ENCODE measurements around the gene IL12RB2.
A peak's percentile ranks its signal among the peaks of the same experiment; 100 is the strongest.

Gene IL12RB2

DNA sequence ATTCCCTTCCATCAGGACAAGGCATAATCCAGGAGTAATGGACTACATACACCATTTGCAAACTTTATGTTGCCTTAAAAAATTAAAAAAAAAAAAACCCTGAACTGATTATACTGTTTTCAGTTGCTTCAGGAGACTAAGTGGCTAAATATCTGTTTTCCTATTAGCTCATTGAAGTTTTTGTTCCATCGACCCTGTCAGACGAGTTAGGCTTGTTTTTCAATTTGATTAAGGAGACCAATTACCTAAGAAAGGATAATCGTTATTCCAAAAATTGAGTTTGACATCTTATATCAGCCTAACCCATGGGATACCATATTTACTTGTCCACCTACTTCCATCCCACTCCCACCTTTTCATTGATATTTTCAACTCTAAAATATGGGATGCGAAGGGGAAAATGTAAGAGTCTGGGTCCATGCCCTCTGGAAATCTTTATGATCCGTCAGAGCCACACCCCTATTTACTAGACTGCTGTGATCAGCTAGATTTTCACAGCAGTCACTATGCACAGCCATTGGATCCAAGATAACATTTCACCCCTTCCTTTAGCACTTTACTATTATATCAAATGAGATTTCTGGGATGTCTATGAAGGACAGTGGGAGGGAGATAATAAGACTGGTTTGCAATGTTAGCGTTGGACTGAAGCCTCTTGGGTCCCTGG, 41.0 kb downstream of the IL12RB2 start:
- no peak for DNase-seq

GRCh38 chr1:67350783-67351182, 43.1 kb downstream of the IL12RB2 start:
- DNase-seq: no peak

- DNase-seq: no peak
Measured at GRCh38 chr1:67352211-67352610, 44.5 kb downstream of the IL12RB2 start.

GRCh38 chr1:67355745-67356424, 48.2 kb downstream of the IL12RB2 start:
- DNase-seq: no peak

- no peak for DNase-seq
Measured at GRCh38 chr1:67359592-67359991, 51.9 kb downstream of the IL12RB2 start.

DNA sequence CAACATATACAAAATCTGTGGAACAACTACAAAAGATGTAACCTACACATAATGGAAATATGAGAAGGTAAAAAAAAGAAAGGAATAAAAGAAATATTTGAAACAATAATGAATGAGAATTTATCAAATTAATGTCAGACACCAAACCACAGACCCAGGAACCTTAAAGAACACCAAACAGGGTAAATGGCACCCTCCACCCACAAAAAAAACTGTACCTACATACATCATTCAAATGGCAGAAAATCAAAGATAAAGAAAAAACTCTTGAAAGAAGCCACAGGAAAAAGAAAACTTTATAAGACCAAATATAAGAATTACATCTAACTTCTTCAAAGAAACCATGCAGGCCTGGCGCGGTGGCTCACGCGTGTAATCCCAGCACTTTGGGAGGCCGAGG, 54.0 kb downstream of the IL12RB2 start:
- no peak for DNase-seq

DNA sequence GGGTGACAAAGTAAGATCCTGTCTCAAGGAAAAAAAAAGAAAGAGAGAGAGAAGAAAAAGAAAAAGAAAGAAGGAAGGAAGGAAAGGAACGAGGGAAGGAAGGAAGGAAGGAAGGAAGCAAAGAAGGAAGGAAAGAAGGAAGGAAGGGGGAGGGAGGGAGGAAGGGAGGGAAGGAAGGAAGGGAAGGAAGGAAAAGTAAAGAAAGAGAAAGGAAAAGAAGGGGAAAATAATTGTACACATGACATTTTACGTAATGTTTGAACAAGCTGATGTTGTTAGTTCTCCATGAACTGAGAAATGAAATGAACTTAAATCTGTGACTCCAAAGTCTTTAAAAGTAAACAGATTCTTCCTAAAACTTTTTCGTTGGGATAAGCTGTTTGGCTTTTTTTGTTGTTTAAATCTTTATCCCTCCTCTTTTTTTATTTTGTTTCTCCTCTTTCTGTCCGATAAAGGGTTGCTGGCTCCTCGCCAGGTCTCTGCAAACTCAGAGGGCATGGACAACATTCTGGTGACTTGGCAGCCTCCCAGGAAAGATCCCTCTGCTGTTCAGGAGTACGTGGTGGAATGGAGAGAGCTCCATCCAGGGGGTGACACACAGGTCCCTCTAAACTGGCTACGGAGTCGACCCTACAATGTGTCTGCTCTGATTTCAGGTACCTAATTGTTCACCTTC, 59.8 kb downstream of the IL12RB2 start:
- no peak for DNase-seq

DNA sequence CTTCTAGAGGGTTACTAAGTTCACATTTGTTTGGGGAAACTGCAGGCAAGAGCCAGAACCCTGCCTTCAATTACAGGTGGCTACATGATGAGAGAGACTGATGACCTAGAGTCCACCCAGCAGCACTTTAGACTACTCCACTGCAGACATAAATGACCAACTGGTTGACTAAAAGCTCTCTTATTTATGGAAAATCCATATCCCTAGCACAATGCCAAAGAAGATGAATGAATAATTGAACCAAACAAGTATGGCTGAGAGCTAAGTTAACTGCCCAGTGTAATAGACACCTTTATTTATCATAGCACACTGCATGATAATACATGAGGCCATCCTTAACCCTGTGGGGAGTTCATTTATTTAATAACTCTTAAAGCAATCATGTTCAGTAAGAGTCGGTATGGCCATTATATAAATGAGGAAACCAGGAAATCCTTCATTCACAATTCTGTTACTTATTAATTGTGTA, 60.4 kb downstream of the IL12RB2 start:
- DNase-seq: no peak

- no peak for DNase-seq
Measured at GRCh38 chr1:67371043-67371442, 63.4 kb downstream of the IL12RB2 start.

GRCh38 chr1:67371681-67372080, 64.0 kb downstream of the IL12RB2 start:
- DNase-seq: no peak

DNA sequence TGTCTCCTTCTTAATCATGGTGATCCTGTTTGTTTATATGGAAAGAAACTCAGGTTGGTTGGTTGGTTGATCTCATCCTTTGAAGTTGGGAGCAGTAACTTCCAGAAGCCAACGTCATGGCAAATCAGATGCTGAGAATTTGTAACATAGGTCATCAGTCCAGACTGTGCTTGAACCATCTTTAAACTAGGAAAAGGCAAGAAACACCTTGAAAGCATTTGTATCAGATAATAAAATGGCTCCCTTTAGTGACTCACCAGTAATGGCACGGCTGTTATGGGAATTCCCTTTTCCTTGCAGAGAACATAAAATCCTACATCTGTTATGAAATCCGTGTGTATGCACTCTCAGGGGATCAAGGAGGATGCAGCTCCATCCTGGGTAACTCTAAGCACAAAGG, 64.5 kb downstream of the IL12RB2 start:
- DNase-seq: no peak

DNA sequence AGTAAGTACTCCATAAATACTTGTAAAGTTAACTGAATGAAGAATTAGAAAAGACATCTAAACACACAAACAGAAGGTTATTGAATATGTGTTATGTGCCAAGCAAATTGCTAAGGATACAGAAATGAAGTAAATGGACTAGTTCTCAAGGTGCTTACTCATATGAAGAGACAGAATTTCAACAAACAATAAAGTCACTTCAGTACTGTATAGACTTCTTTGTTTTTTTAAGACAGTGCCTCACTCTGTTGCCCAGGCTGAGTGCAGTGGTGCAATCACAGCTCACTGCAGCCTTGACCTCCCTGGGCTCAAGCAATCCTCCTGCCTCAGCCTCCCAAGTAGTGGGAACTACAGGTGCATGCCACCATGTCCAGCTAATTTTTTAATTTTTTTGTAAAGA, 65.2 kb downstream of the IL12RB2 start:
- no peak for DNase-seq

GRCh38 chr1:67376381-67376780, 68.7 kb downstream of the IL12RB2 start:
- DNase-seq: no peak

- no peak for DNase-seq
Measured at GRCh38 chr1:67377253-67377652, 69.6 kb downstream of the IL12RB2 start.

GRCh38 chr1:67381154-67381553, 73.5 kb downstream of the IL12RB2 start:
- DNase-seq: no peak

DNA sequence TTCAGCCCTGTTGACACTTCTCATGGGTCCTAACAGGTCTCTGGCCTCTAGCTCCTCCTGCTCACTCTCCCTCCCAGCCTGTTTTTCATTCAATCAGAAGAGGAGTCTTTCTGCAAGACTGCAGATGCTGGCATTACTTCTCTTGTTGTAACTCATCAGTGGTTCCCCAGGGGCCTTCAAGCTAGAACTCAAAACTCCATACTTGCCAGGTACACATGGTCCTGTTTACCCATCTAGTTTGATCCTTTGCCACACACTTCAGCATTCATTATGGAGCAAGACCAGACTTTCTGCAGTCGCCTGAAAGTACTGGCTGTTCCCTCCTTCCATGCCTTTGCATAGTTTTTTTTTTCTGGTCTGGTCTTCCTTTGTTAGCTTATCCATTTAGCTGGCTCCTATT, 74.6 kb downstream of the IL12RB2 start:
- no peak for DNase-seq

DNA sequence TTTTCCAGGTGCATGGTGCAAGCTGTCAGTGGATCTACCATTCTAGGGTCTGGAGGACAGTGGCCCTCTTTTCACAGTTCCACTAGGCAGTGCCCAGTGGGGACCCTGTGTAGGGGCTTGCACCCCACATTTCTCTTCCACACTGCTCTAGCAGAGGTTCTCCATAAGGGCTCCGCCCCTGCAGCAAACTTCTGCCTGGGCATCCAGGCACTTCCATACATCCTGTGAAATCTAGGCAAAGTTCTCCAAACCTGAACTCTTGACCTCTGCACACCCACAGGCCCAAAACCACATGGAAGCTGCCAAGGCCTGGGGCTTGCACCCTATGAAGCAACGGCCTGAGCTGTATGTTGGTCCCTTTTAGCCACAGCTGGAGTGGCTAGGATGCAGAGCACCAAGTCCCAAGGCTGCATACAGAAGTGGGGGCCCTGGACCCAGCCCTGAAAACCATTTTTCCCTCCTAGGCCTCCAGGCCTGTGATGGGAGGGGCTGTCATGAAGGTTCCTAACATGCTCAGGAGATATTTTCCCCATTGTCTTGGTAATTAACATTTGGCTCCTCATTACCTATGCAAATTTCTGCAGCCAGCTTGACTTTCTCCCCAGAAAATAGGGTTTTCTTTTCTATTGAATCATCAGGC, 76.4 kb downstream of the IL12RB2 start:
- no peak for DNase-seq

DNA sequence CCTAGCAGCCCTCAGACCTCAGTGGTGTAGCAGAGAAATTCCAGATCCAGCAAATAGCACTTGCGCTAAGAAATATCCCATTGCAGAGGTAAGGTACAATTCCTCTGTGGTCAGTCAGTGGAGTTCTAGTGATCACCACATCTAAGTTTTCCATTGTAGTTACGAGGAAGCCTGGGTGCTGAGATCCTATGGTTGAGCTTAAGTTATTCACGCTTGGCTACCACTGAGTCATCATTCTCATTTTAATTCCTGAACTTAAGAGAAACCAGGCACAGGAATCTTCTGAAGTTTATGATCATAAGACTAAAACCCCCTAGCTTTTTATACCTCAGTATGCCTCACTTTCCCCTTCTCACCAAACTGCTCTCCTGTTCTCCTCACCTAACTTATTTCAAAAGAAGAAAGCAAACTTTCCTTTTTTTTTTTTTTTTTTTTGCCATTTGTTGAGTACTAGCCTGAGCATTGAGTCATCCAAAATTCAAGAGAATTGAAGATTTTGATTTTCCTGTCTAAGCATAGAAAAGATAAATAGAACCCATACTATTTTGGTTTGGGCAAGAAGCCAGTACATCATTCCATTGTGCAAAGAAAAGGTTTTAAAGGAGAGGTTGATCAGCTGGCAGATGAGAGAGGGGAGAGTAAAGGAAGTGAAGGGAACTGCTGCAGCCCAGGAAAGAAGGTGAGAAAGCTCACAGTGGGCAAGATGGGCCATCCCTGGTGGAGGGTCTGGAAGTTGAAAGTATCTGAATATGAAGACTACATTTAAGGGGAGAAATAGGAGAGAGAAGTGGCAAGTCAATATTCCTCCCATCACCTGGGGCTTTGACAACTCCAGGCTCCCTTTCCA, 82.6 kb downstream of the IL12RB2 start:
- no peak for DNase-seq

DNA sequence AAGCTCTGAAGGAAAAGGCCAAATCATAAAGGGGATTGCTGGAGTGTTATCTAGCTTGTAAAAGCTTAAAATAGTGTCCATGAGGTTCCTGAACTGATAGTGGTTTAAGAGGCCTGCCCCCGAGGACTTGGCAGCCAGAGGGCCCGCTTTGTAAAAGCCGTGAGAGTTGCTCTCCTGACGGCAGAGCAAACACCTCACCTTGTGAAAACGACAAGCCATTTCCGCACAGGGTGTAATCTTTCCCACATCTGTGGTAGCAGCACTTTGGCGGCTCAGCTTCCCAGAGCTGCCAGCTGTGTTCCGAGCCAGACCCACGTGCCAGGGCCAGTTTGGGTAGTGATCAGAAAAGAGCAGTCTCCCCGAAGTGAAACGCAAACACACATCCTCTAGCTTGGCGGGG, 85.6 kb downstream of the IL12RB2 start:
- no peak for DNase-seq

DNA sequence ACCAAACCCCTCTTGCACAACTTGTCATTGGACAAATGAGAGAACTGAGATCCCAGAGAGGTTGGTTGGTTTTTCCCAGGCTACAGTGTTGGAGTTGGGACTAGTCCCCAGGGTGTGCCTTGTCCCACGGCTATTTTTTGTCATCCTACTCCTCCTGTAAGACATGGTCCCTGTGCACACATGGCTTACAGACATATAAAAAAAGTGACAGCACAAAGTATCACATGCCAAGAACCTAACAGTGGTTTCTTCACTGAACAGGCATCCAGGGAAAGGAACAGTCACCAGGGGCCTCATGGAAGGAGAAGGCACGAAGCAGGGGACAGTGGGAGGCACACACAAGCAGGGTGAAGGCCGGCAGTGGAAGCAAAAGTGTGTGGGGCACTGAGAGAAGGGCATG, 86.1 kb downstream of the IL12RB2 start:
- DNase-seq: peak; percentile 35

GRCh38 chr1:67394548-67394947, 86.9 kb downstream of the IL12RB2 start:
- DNase-seq: no peak

GRCh38 chr1:67399199-67399993, 91.7 kb downstream of the IL12RB2 start:
- peak; percentile 46 for DNase-seq
